Loucy (cell line): Measurements from ENCODE around the gene ARHGAP6.

Experiments
- H2AFZ ChIP-seq: fragments of 200-600 bp; sonication (generic); 2 replicates; pipeline ENCODE4 v1.6.0; 2016; ENCODE audit warnings: antibody characterized with exemption, mild to moderate bottlenecking, low read length, moderate library complexity
- H3F3A ChIP-seq: fragments of 200-600 bp; 2 replicates; pipeline ENCODE4 v1.6.0; 2016; ENCODE audit warnings: antibody characterized with exemption, low read depth, mild to moderate bottlenecking
- H3K27me3 ChIP-seq: fragments of 200-600 bp; sonication (generic); 2 replicates; pipeline ENCODE4 v1.6.1; 2014; ENCODE audit warnings: low read length, mild to moderate bottlenecking; ENCODE audit not compliant: insufficient read depth, poor library complexity, severe bottlenecking
- H3K36me3 ChIP-seq: fragments of 200-600 bp; sonication (generic); 2 replicates; pipeline ENCODE4 v1.6.1; 2016; ENCODE audit warnings: low read length; ENCODE audit not compliant: insufficient read depth
- H3K4me1 ChIP-seq: fragments of 200-600 bp; sonication (generic); 2 replicates; pipeline ENCODE4 v1.5.1; 2014; ENCODE audit warnings: low read length, mild to moderate bottlenecking; ENCODE audit not compliant: insufficient read depth, poor library complexity, severe bottlenecking
- H3K4me2 ChIP-seq: fragments of 200-600 bp; sonication (generic); 2 replicates; pipeline ENCODE4 v1.6.0; 2014; ENCODE audit warnings: antibody characterized with exemption, low read length, low read depth, mild to moderate bottlenecking; ENCODE audit not compliant: poor library complexity, severe bottlenecking
- H3K4me3 ChIP-seq: fragments of 200-600 bp; sonication (generic); 2 replicates; pipeline ENCODE4 v1.5.1; 2014; ENCODE audit warnings: low read length, mild to moderate bottlenecking, mixed read lengths; ENCODE audit not compliant: poor library complexity, severe bottlenecking
- H3K79me2 ChIP-seq: fragments of 200-600 bp; sonication (generic); 2 replicates; pipeline ENCODE4 v1.6.1; 2014; ENCODE audit warnings: low read length; ENCODE audit not compliant: insufficient read depth
- H3K9ac ChIP-seq: fragments of 200-600 bp; sonication (generic); 2 replicates; pipeline ENCODE4 v1.6.0; 2014; ENCODE audit warnings: mild to moderate bottlenecking, low read depth, low read length, moderate library complexity; ENCODE audit not compliant: poor library complexity, severe bottlenecking
- H3K9me2 ChIP-seq: fragments of 200-600 bp; sonication (generic); replicated peaks from 2 replicates; pipeline ENCODE4 v1.6.1; 2016; ENCODE audit warnings: low read depth, low read length, mixed read lengths
- H3K9me3 ChIP-seq: fragments of 200-600 bp; sonication (generic); 2 replicates; pipeline ENCODE4 v1.6.1; 2014; ENCODE audit warnings: mild to moderate bottlenecking, antibody characterized with exemption, low read length, low read depth; ENCODE audit not compliant: insufficient read depth
- H4K20me1 ChIP-seq: fragments of 200-600 bp; sonication (generic); 2 replicates; pipeline ENCODE4 v1.6.0; 2014; ENCODE audit warnings: antibody characterized with exemption, low read length, mild to moderate bottlenecking; ENCODE audit not compliant: insufficient read depth, poor library complexity, severe bottlenecking
- CTCF ChIP-seq: fragments of 200-600 bp; sonication (generic); conservative IDR thresholded peaks from 2 replicates; pipeline ENCODE4 v1.5.1; 2014; ENCODE audit warnings: mild to moderate bottlenecking, antibody characterized with exemption, low read length
- EZH2phosphoT487 ChIP-seq: fragments of 200-600 bp; IDR thresholded peaks from 2 replicates; pipeline ENCODE4 v1.6.1; 2018; ENCODE audit warnings: antibody characterized with exemption, mild to moderate bottlenecking, moderate library complexity, borderline replicate concordance

Gene ARHGAP6

GRCh38 chrX:11172415-11172814 lies 493.3 kb downstream of the ARHGAP6 start:
- Histone ChIP-seq H3F3A (no peaks in the 10 kb centered on the region), H3K9me3 (no peaks in the 10 kb centered on the region), H3K4me1 (no peaks in the 10 kb centered on the region), H3K27me3 (no peaks in the 10 kb centered on the region), H3K36me3 (no peaks in the 10 kb centered on the region), H3K4me3 (no peak overlapping the region), H3K9ac (no peak overlapping the region), H4K20me1 (no peaks in the 10 kb centered on the region), H3K4me2 (no peak overlapping the region), H3K79me2 (no peaks in the 10 kb centered on the region), H3K9me2 (no peaks in the 10 kb centered on the region), H2AFZ (no peak overlapping the region)
- TF ChIP-seq CTCF, result no peak

- Histone ChIP-seq H3K9me3 (no peaks in the 10 kb centered on the region), H3K27me3 (no peaks in the 10 kb centered on the region), H3F3A (no peaks in the 10 kb centered on the region), H2AFZ (no peak overlapping the region), H3K4me2 (no peak overlapping the region), H3K79me2 (no peaks in the 10 kb centered on the region), H3K9me2 (no peaks in the 10 kb centered on the region), H3K4me3 (no peak overlapping the region), H3K36me3 (no peaks in the 10 kb centered on the region), H3K9ac (no peak overlapping the region), H3K4me1 (no peaks in the 10 kb centered on the region), H4K20me1 (no peaks in the 10 kb centered on the region)
- TF ChIP-seq EZH2phosphoT487, result no peak
- no peak for TF ChIP-seq CTCF
Measured at GRCh38 chrX:11171956-11172355, 493.8 kb downstream of the ARHGAP6 start.

- no peaks in the 10 kb centered on the region for H3K27me3 ChIP-seq
Measured at GRCh38 chrX:11164433-11164832, 501.3 kb downstream of the ARHGAP6 start.

More at GRCh38 chrX:11164433-11164832, 501.3 kb downstream of the ARHGAP6 start:
- TF ChIP-seq EZH2phosphoT487 (no peak), CTCF (no peak)
- H3K4me1 ChIP-seq, result no peaks in the 10 kb centered on the region
- no peaks in the 10 kb centered on the region for H3K79me2 ChIP-seq
- no peaks in the 10 kb centered on the region for H3F3A ChIP-seq
- H3K4me2 ChIP-seq, result no peak overlapping the region
- no peaks in the 10 kb centered on the region for H3K36me3 ChIP-seq
- no peaks in the 10 kb centered on the region for H4K20me1 ChIP-seq
- H3K9ac ChIP-seq, result no peak overlapping the region
- no peak overlapping the region for H2AFZ ChIP-seq
- no peak overlapping the region for H3K4me3 ChIP-seq
- no peaks in the 10 kb centered on the region for H3K9me3 ChIP-seq
- H3K9me2 ChIP-seq, result no peaks in the 10 kb centered on the region
